Measurements from ENCODE around the gene C18orf32.

DNA sequence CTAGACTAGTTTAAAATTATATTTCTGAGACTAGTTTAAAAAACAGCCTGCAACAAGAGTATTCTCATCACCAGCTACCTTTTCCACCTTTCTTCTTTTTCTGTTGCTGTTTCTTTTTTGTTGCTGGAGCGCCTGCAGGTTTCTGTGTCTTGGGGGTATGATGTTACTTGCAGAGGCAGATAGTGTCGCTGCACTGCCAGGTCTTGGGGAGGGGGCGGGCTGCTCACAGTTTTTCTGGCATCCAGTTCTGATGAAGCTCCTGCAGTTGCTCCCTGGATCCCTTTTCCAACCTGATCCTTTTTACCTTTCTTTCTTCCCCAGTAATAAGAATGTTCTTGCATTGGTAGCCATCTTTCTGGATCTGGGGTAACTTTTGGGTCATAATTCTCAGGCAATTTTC is 8.0 kb upstream of the C18orf32 start:
- TF ChIP-seq, protein P1, sequence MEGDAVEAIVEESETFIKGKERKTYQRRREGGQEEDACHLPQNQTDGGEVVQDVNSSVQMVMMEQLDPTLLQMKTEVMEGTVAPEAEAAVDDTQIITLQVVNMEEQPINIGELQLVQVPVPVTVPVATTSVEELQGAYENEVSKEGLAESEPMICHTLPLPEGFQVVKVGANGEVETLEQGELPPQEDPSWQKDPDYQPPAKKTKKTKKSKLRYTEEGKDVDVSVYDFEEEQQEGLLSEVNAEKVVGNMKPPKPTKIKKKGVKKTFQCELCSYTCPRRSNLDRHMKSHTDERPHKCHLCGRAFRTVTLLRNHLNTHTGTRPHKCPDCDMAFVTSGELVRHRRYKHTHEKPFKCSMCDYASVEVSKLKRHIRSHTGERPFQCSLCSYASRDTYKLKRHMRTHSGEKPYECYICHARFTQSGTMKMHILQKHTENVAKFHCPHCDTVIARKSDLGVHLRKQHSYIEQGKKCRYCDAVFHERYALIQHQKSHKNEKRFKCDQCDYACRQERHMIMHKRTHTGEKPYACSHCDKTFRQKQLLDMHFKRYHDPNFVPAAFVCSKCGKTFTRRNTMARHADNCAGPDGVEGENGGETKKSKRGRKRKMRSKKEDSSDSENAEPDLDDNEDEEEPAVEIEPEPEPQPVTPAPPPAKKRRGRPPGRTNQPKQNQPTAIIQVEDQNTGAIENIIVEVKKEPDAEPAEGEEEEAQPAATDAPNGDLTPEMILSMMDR (IDR thresholded peaks at IDR 0.05) = no peak
- TF ChIP-seq EP300 (IDR thresholded peaks at IDR 0.05) = no peak
- no peak for TF ChIP-seq POLR2AphosphoS5 (IDR thresholded peaks at IDR 0.05)
- TF ChIP-seq POLR2A (IDR thresholded peaks at IDR 0.05; ENCODE audit: low read depth) = no peak

All from esophagus muscularis mucosa (tissue), 4 donors.